Fibroblast of villous mesenchyme (primary cell): Measurements from ENCODE around the gene VWA2. TPM values are rescaled to one million over a fixed set of nuclear protein-coding genes. Genes with fewer than 3 reads are reported as not detected.

Experiments
- DNase-seq: peaks from one replicate; pipeline ENCODE4 v3.0.0-alpha.2; 2010; ENCODE audit warnings: low read depth
- H3K4me3 ChIP-seq: 2 replicates; pipeline ENCODE4 v1.5.1; 2011; ENCODE audit warnings: low read depth, mild to moderate bottlenecking, low read length
- CTCF ChIP-seq: IDR thresholded peaks from 2 replicates; pipeline ENCODE4 v1.5.1; 2012; ENCODE audit warnings: low read depth, mild to moderate bottlenecking, low read length; ENCODE audit not compliant: insufficient read depth
- total RNA-seq: library from RNA; depleted of rRNA; stranded (reverse); fragments of >200 nt; gene quantifications from 2 replicates; pipeline ENCODE4 v1.2.3, GENCODE V29; 2012

The VWA2 gene
- total RNA-seq, 1 donor: under 0.01 TPM

GRCh38 chr10:114295393-114295792 lies 56.3 kb downstream of the VWA2 start:
- no peak overlapping the region for H3K4me3 ChIP-seq
- TF ChIP-seq CTCF: no peak
- DNase-seq: no peak

GRCh38 chr10:114297136-114297705 lies 58.2 kb downstream of the VWA2 start:
- no peak for DNase-seq
- TF ChIP-seq CTCF: no peak
- H3K4me3 ChIP-seq: no peak overlapping the region

GRCh38 chr10:114300036-114300645 lies 61.1 kb downstream of the VWA2 start:
- H3K4me3 ChIP-seq: no peak overlapping the region
- TF ChIP-seq CTCF: no peak
- DNase-seq: no peak

GRCh38 chr10:114301177-114301576 lies 62.1 kb downstream of the VWA2 start:
- H3K4me3 ChIP-seq: no peak overlapping the region
- no peak for TF ChIP-seq CTCF
- DNase-seq: no peak

- DNase-seq: no peak
- H3K4me3 ChIP-seq: no peak overlapping the region
- TF ChIP-seq CTCF: no peak
Observed at GRCh38 chr10:114301951-114302710, 63.1 kb downstream of the VWA2 start.

GRCh38 chr10:114303556-114303955 lies 64.5 kb downstream of the VWA2 start:
- no peak for TF ChIP-seq CTCF
- H3K4me3 ChIP-seq: no peak overlapping the region
- DNase-seq: no peak
